AG09309 (cell line): Measurements from ENCODE around the gene FGFRL1.

Experiments
- DNase-seq: peaks from one replicate; pipeline ENCODE4 v3.0.0-alpha.2; 2010; ENCODE audit warnings: low read depth
- H3K4me3 ChIP-seq: 2 replicates; pipeline ENCODE4 v1.5.1; 2011; ENCODE audit warnings: mild to moderate bottlenecking, low read depth, low read length, moderate library complexity; ENCODE audit not compliant: control insufficient read depth
- CTCF ChIP-seq: IDR thresholded peaks from 2 replicates; pipeline ENCODE4 v1.5.1; 2011; ENCODE audit warnings: mild to moderate bottlenecking, low read depth, low read length, inconsistent platforms; ENCODE audit not compliant: insufficient read depth, control insufficient read depth; ENCODE audit errors: missing control alignments

Gene FGFRL1, protein sequence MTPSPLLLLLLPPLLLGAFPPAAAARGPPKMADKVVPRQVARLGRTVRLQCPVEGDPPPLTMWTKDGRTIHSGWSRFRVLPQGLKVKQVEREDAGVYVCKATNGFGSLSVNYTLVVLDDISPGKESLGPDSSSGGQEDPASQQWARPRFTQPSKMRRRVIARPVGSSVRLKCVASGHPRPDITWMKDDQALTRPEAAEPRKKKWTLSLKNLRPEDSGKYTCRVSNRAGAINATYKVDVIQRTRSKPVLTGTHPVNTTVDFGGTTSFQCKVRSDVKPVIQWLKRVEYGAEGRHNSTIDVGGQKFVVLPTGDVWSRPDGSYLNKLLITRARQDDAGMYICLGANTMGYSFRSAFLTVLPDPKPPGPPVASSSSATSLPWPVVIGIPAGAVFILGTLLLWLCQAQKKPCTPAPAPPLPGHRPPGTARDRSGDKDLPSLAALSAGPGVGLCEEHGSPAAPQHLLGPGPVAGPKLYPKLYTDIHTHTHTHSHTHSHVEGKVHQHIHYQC

GRCh38 chr4:1011022-1011665 is at the start of gene FGFRL1:
Gene FGFRL1 (plus strand): TSS chr4:1011626. CDS start chr4:1012486, 860 bp downstream.
- TF ChIP-seq CTCF = no peak
- peak within 1 kb of the TSS; percentile 53 for H3K4me3 ChIP-seq
- peak; percentile 31 for DNase-seq

DNA sequence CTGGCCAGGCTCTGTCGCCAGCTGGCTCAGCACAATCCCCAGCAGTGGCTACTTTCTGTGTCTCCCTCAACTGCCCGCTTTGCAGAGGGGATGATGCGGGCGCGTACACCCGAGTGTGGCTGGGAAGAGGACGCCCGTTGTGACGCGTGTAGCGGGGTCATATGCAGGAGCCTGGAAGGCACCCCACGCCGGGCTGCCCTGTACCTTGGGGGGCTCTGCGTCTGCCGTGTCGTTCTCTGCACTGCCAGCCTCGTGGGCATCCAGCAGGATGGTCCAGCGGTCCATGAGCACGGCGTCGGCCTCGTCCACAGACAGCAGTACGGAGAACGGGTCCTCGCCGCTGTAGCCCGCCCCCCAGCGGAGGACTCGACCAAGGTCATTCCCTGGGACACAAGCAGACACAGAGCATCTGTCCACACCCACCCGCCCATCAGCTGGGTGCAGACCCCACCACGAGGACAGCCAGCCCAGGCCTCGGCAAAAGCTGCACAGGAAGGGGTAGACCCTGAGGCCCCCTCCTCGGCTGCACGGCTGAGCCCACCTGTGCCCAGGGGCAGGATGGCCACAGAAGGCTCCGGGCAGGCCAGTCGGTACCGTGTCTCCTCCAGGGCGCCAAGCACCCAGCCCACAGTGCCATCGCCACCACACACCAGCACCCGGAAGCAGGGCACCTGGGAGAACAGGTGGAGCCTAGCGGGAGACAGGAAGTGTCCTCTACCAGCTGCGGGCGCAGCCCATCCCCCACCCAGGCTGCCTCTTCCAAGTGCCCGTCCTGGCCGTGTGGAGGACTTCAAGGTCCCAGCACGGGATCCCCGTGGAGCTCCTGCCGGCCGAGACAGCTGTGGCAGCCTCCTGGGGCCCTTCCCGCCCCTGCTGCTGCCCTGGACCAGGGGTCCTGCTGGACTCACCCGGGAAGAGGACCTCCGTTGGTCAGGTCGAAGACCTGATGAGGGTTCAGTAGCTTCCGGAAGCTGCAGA is 48.9 kb upstream of the FGFRL1 start:
- H3K4me3 ChIP-seq = no peak overlapping the region
- no peak for DNase-seq
- no peak for TF ChIP-seq CTCF

GRCh38 chr4:963276-964225 is 47.9 kb upstream of the FGFRL1 start:
- H3K4me3 ChIP-seq = no peak overlapping the region
- DNase-seq = no peak
- no peak for TF ChIP-seq CTCF

- H3K4me3 ChIP-seq = no peak overlapping the region
- DNase-seq = no peak
- TF ChIP-seq CTCF = no peak
Measured at GRCh38 chr4:964346-965025, 46.9 kb upstream of the FGFRL1 start.

GRCh38 chr4:965048-965765 is 46.2 kb upstream of the FGFRL1 start:
- no peak for TF ChIP-seq CTCF
- no peak overlapping the region for H3K4me3 ChIP-seq
- DNase-seq = no peak
